Endothelial cell (in vitro differentiated cells): Measurements from ENCODE around the gene FARP2. TPM values are rescaled to one million over a fixed set of nuclear protein-coding genes. Genes with fewer than 3 reads are reported as not detected.
A peak's percentile ranks its signal among the peaks of the same experiment; 100 is the strongest.

Source experiments
- DNase-seq: peaks from one replicate; pipeline ENCODE4 v3.0.0; 2021; ENCODE audit warnings: low spot score
- H3K27ac Mint-ChIP-seq: one replicate; pipeline ENCODE4 v1.8.0; 2021; ENCODE audit warnings: mixed read lengths, inconsistent platforms; ENCODE audit not compliant: unreplicated experiment
- H3K27me3 Mint-ChIP-seq: one replicate; pipeline ENCODE4 v1.8.0; 2021; ENCODE audit warnings: mild to moderate bottlenecking, moderate library complexity, mixed read lengths, inconsistent platforms; ENCODE audit not compliant: unreplicated experiment
- H3K36me3 Mint-ChIP-seq: one replicate; pipeline ENCODE4 v1.8.0; 2021; ENCODE audit warnings: mild to moderate bottlenecking, low read depth, mixed read lengths, inconsistent platforms; ENCODE audit not compliant: unreplicated experiment
- H3K4me1 Mint-ChIP-seq: one replicate; pipeline ENCODE4 v1.8.0; 2021; ENCODE audit warnings: mild to moderate bottlenecking, mixed read lengths, inconsistent platforms; ENCODE audit not compliant: unreplicated experiment
- H3K4me3 Mint-ChIP-seq: one replicate; pipeline ENCODE4 v1.8.0; 2021; ENCODE audit warnings: mild to moderate bottlenecking, mixed read lengths, inconsistent platforms; ENCODE audit not compliant: unreplicated experiment
- H3K9me3 Mint-ChIP-seq: one replicate; pipeline ENCODE4 v1.8.0; 2021; ENCODE audit warnings: mixed read lengths, inconsistent platforms; ENCODE audit not compliant: unreplicated experiment
- CTCF ChIP-seq: fragments of 200-600 bp; sonication (generic); IDR thresholded peaks from one replicate; pipeline ENCODE4 v1.5.0; 2021; ENCODE audit warnings: antibody characterized with exemption; ENCODE audit not compliant: unreplicated experiment
- microRNA-seq: library from miRNA; unstranded; fragments of <30 nt; microRNA quantifications from one replicate; pipeline ENCODE4, GENCODE V29; 2020; ENCODE audit not compliant: unreplicated experiment
- total RNA-seq: library from RNA; stranded (reverse); fragmentation: NEBNext Ultra II Directional; extraction: Animal tissue kit (Norgen Biotek cat#: 25700); gene quantifications from one replicate; pipeline ENCODE4 v1.2.1, GENCODE V29; 2021; ENCODE audit not compliant: unreplicated experiment

The FARP2 gene
- total RNA-seq, 1 donor from 2014 or later: 19.1 TPM

- Mint-ChIP-seq H3K27ac (no peak overlapping the region), H3K4me1 (peaks cover 3% of the 10 kb centered on the region), H3K9me3 (no peaks in the 10 kb centered on the region), H3K36me3 (no peaks in the 10 kb centered on the region), H3K4me3 (no peak overlapping the region), H3K27me3 (peaks cover 7% of the 10 kb centered on the region)
- DNase-seq: no peak
- no peak for TF ChIP-seq CTCF
Observed at GRCh38 chr2:241541564-241542277, 185.6 kb downstream of the FARP2 start.

GRCh38 chr2:241542278-241542605, 186.2 kb downstream of the FARP2 start:
- Mint-ChIP-seq H3K27ac (no peak overlapping the region), H3K4me3 (peak overlapping the region; percentile 25), H3K36me3 (no peaks in the 10 kb centered on the region), H3K4me1 (peaks cover 6% of the 10 kb centered on the region), H3K27me3 (peaks cover 7% of the 10 kb centered on the region), H3K9me3 (no peaks in the 10 kb centered on the region)
- TF ChIP-seq CTCF: no peak
- DNase-seq: no peak

Small RNA genes lying within 50 kb of the gene (microRNA-seq; reads per million reads assigned to microRNA genes)
- not detected for gene MIR3133

Other genes starting within 250 kb of the FARP2 start
- 39.7 TPM for gene PASK, start 206.8 kb upstream of the FARP2 start, total RNA-seq
- gene PPP1R7, start 205.8 kb upstream of the FARP2 start, total RNA-seq: 61.6 TPM
- 16.1 TPM for gene ANO7, start 167.6 kb upstream of the FARP2 start, total RNA-seq
- 364 TPM for gene HDLBP, start 40.6 kb upstream of the FARP2 start, total RNA-seq
- 487 TPM for gene SEPTIN2, start 40.4 kb upstream of the FARP2 start, total RNA-seq
- 296 TPM for gene STK25, start 152.3 kb downstream of the FARP2 start, total RNA-seq
- 110 TPM for gene BOK, start 202.5 kb downstream of the FARP2 start, total RNA-seq